ENCODE data around the gene PTBP2. TPM values are rescaled to one million over a fixed set of nuclear protein-coding genes. Genes with fewer than 3 reads are reported as not detected.

The PTBP2 gene
- total RNA-seq, 1 donor from 2014 or later = 75.5 TPM

DNA sequence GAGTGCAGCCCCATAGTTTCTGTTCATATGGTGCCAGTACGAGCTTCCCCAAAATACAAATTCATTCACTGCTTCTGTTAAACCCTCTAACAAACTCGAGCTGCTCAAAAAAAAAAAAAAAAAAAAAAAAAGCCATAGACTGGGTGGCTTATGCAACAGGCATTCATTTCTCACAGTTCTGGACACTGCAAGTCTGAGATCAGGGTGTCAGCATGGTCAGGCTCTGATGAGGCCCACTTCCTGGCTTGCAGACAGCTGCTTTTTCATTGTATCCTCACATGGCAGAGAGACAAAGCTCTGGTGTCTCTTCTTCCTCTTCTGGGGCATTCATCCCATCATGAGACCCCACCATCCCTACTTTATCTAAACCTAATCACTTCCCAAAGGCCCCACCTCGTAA, 121.6 kb downstream of the PTBP2 start:
- DNase-seq (ENCODE audit: low read depth, low spot score) = no peak
- H3K4me1 Mint-ChIP-seq = peaks cover 7% of the 10 kb centered on the region
- H3K4me3 Mint-ChIP-seq = no peak overlapping the region
- no peaks in the 10 kb centered on the region for H3K36me3 Mint-ChIP-seq (ENCODE audit: low read depth)
- H3K27me3 Mint-ChIP-seq (ENCODE audit: low read depth) = no peaks in the 10 kb centered on the region
- H3K9me3 Mint-ChIP-seq = peaks cover 4% of the 10 kb centered on the region
- TF ChIP-seq, protein P1, sequence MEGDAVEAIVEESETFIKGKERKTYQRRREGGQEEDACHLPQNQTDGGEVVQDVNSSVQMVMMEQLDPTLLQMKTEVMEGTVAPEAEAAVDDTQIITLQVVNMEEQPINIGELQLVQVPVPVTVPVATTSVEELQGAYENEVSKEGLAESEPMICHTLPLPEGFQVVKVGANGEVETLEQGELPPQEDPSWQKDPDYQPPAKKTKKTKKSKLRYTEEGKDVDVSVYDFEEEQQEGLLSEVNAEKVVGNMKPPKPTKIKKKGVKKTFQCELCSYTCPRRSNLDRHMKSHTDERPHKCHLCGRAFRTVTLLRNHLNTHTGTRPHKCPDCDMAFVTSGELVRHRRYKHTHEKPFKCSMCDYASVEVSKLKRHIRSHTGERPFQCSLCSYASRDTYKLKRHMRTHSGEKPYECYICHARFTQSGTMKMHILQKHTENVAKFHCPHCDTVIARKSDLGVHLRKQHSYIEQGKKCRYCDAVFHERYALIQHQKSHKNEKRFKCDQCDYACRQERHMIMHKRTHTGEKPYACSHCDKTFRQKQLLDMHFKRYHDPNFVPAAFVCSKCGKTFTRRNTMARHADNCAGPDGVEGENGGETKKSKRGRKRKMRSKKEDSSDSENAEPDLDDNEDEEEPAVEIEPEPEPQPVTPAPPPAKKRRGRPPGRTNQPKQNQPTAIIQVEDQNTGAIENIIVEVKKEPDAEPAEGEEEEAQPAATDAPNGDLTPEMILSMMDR (conservative IDR thresholded peaks at IDR 0.05) = no peak
- no peak overlapping the region for H3K27ac Mint-ChIP-seq (ENCODE audit: unreplicated experiment)

DNA sequence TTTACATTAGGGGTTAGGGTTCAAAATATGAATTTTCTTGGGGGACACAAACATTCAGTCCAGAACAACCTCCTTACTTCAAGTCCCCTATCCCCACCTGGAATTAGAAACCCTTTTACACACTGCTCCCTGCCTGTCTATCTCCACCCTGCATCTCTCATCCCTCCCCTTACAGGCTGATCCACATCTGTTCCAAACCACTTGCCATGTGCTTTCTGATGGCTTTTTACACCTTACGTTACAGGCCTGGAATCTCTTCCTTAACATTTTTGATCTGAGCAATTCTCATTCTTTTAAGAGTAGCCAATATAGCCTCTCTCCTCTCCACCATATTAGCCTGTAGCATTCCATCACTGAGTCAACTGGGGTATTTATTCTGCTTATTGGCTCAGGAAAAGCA, 122.0 kb downstream of the PTBP2 start:
- no peak for DNase-seq (ENCODE audit: low read depth, low spot score)
- TF ChIP-seq, protein P1 (conservative IDR thresholded peaks at IDR 0.05) = no peak
- Mint-ChIP-seq H3K27me3 (ENCODE audit: low read depth) (no peaks in the 10 kb centered on the region), H3K27ac (ENCODE audit: unreplicated experiment) (peak overlapping the region; percentile 21), H3K36me3 (ENCODE audit: low read depth) (no peaks in the 10 kb centered on the region), H3K4me1 (peaks cover 7% of the 10 kb centered on the region), H3K4me3 (no peak overlapping the region), H3K9me3 (peaks cover 7% of the 10 kb centered on the region)

DNA sequence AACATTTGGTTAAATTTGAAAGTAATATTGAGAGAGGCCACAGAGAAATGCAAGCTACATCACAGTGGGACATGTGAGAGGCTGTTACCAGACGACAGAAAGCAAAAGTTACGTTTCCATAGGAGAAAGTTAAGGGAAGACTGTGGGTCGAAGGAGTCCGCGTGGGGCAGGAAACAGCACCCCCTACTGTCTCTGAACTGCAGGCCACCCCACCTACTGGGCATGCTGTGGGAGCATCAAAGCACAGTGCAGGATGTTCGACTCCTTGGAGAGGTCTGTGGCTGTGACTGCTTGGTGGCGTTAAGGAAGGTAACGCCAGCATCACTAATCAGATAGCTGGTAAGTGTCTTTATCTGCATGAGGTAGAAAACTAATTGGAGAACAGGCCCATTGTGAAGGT, 123.9 kb downstream of the PTBP2 start:
- TF ChIP-seq, protein P1 (conservative IDR thresholded peaks at IDR 0.05) = peak; percentile 54
- no peaks in the 10 kb centered on the region for H3K27me3 Mint-ChIP-seq (ENCODE audit: low read depth)
- H3K36me3 Mint-ChIP-seq (ENCODE audit: low read depth) = no peaks in the 10 kb centered on the region
- no peak overlapping the region for H3K4me3 Mint-ChIP-seq
- H3K27ac Mint-ChIP-seq (ENCODE audit: unreplicated experiment) = no peak overlapping the region
- peak; percentile 9 for DNase-seq (ENCODE audit: low read depth, low spot score)
- peaks cover 7% of the 10 kb centered on the region for H3K4me1 Mint-ChIP-seq
- peaks cover 6% of the 10 kb centered on the region for H3K9me3 Mint-ChIP-seq

DNA sequence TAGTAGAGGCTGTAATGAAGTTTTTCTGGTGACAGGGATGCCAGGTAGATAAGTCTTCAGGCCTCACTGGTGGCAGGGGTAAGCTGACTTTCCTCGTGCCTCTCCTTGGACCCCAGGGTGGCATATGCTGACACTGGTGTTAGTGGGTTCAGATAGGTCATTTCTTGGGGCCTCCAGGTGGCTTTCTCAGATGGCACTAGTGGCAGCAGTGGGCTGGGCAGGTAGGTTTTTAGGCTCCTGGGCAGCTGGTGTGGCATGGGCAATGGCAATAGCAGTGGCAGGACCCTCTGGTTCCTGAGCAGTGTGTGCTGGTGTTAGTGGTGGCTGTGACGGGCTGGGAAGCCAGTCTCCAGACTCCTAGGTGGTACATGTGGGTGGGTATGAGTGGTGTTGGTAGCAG, 140.3 kb downstream of the PTBP2 start:
- H3K9me3 Mint-ChIP-seq = peaks cover 7% of the 10 kb centered on the region
- no peak overlapping the region for H3K27ac Mint-ChIP-seq (ENCODE audit: unreplicated experiment)
- no peak overlapping the region for H3K4me3 Mint-ChIP-seq
- H3K27me3 Mint-ChIP-seq (ENCODE audit: low read depth) = no peaks in the 10 kb centered on the region
- DNase-seq (ENCODE audit: low read depth, low spot score) = no peak
- H3K4me1 Mint-ChIP-seq = no peaks in the 10 kb centered on the region
- TF ChIP-seq, protein P1 (conservative IDR thresholded peaks at IDR 0.05) = no peak
- H3K36me3 Mint-ChIP-seq (ENCODE audit: low read depth) = peaks cover 10% of the 10 kb centered on the region

DNA sequence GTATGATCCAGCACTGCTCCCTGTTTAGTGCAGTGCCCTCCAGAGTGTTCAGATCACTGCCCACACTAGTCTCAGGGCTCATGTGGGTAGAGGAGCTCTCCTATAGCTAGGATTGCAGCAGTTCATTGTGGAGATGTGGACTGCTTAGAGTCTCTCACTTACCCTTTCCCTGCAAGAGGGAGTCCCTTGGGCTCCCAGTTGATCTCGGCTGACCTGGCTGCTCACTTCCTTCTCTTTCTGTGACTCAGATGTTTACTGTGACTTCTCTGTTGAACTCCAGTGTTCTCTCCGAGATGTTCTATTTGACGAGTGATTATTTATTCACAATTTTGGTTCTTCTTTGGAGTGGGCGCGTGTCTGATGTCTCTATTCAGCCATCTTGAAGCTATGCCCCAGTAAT, 141.9 kb downstream of the PTBP2 start:
- no peak for DNase-seq (ENCODE audit: low read depth, low spot score)
- H3K9me3 Mint-ChIP-seq = peaks cover 4% of the 10 kb centered on the region

More for the DNA sequence above, 141.9 kb downstream of the PTBP2 start:
- Mint-ChIP-seq H3K27ac (ENCODE audit: unreplicated experiment) (no peak overlapping the region), H3K4me1 (no peaks in the 10 kb centered on the region), H3K4me3 (no peak overlapping the region), H3K36me3 (ENCODE audit: low read depth) (peaks cover 7% of the 10 kb centered on the region), H3K27me3 (ENCODE audit: low read depth) (no peaks in the 10 kb centered on the region)
- TF ChIP-seq, protein P1 (conservative IDR thresholded peaks at IDR 0.05) = no peak

Measured in neural crest cell (in vitro differentiated cells).